ENCODE measurements around the gene TBC1D23.
"Not testable (repeated sequence)": the region's sequence is repeated elsewhere in the genome, so short reads cannot be mapped to it uniquely, and the experiment has no call there.

DNA sequence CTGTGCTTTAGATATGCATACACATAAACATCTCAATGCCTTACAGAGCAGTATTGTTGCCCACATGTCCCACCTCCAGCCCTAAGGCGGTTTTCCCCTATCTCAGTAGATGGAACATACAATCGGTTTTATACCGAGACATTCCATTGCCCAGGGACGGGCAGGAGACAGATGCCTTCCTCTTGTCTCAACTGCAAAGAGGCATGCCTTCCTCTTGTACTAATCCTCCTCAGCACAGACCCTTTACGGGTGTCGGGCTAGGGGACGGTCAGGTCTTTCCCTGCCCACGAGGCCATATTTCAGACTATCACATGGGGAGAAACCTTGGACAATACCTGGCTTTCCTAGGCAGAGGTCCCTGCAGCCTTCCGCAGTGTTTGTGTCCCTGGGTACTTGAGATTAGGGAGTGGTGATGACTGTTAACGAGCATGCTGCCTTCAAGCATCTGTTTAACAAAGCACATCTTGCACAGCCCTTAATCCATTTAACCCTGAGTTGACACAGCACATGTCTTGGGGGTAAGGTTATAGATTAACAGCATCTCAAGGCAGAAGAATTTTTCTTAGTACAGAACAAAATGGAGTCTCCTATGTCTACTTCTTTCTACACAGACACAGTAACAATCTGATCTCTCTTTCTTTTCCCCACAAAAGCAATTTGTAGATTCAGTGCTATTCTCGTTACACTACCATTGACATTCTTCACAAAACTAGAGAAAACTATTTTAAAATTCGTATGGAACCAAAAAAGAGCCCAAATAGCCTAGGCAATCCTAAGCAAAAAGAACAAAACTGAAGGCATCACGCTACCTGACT lies 12.2 kb downstream of the TBC1D23 start:
- TF ChIP-seq, protein P1, sequence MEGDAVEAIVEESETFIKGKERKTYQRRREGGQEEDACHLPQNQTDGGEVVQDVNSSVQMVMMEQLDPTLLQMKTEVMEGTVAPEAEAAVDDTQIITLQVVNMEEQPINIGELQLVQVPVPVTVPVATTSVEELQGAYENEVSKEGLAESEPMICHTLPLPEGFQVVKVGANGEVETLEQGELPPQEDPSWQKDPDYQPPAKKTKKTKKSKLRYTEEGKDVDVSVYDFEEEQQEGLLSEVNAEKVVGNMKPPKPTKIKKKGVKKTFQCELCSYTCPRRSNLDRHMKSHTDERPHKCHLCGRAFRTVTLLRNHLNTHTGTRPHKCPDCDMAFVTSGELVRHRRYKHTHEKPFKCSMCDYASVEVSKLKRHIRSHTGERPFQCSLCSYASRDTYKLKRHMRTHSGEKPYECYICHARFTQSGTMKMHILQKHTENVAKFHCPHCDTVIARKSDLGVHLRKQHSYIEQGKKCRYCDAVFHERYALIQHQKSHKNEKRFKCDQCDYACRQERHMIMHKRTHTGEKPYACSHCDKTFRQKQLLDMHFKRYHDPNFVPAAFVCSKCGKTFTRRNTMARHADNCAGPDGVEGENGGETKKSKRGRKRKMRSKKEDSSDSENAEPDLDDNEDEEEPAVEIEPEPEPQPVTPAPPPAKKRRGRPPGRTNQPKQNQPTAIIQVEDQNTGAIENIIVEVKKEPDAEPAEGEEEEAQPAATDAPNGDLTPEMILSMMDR (conservative IDR thresholded peaks at IDR 0.05; ENCODE audit: low read depth, low read length), result not testable (repeated sequence)
- TF ChIP-seq EZH2 (IDR thresholded peaks at IDR 0.05; ENCODE audit: borderline replicate concordance, low read depth, low read length, poor library complexity, severe bottlenecking), result not testable (repeated sequence)

All from A673 (cell line).